Right hindlimb (tissue), 1 donor: ENCODE measurements around the gene FAM161A.
A peak's percentile ranks its signal among the peaks of the same experiment; 100 is the strongest.
"Not testable (repeated sequence)": the region's sequence is repeated elsewhere in the genome, so short reads cannot be mapped to it uniquely, and the experiment has no call there.

Experiments used
- DNase-seq: peaks from one replicate; pipeline ENCODE4 v3.0.0-alpha.2; 2018

FAM161A gene, protein sequence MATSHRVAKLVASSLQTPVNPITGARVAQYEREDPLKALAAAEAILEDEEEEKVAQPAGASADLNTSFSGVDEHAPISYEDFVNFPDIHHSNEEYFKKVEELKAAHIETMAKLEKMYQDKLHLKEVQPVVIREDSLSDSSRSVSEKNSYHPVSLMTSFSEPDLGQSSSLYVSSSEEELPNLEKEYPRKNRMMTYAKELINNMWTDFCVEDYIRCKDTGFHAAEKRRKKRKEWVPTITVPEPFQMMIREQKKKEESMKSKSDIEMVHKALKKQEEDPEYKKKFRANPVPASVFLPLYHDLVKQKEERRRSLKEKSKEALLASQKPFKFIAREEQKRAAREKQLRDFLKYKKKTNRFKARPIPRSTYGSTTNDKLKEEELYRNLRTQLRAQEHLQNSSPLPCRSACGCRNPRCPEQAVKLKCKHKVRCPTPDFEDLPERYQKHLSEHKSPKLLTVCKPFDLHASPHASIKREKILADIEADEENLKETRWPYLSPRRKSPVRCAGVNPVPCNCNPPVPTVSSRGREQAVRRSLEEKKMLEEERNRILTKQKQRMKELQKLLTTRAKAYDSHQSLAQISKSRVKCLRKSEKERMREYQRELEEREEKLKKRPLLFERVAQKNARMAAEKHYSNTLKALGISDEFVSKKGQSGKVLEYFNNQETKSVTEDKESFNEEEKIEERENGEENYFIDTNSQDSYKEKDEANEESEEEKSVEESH

GRCh38 chr2:61853847-61854563 lies at the start of gene FAM161A:
TSS of gene FAM161A (minus strand) at chr2:61854060. CDS start at chr2:61854041, 19 bp downstream.
- peak; percentile 94 for DNase-seq

DNA sequence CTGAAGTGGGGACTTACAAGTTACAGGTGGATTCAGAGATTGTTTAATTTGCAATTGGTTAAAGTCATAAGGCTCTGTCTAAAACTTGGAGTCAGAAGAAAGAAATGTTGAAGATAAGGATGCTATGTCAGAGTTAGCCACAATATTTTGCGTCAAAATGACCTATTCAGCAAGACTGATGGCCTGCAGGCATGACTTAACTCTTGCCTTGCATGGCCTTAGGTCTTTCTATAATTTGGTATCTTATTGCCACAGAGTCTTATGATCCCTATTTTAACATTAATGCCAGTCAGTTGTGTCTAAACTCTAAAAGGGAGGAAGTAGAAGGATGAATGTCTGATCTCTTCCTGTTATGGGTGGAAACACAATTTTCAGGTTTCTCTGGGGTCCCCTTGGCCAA lies 46.4 kb upstream of the FAM161A start:
- DNase-seq = no peak

DNA sequence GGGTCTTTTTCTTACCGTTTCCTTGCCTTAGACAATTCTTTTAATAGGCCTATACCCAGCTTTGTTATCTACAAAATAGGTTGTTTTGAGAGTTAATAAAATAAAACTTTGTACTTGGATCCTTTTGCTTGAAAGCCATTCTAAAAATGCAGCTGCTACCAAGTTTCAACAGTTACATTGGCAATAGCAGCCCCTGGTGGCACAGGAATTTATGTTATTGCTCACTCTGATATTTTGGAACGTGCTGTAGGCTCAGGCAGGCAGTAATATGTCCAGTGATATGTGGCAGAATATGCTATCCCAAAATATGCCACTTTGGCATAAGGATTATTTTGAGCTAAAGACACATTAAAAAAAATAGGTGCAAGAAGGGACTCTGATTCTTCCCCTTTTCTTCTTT lies 45.0 kb upstream of the FAM161A start:
- DNase-seq = no peak

- peak; percentile 92 for DNase-seq
Observed at GRCh38 chr2:61888267-61889055, 34.6 kb upstream of the FAM161A start, which contains the start of gene CCT4. TSS of gene CCT4 (minus strand) at chr2:61888656. CDS start at chr2:61888507, 149 bp downstream.

DNA sequence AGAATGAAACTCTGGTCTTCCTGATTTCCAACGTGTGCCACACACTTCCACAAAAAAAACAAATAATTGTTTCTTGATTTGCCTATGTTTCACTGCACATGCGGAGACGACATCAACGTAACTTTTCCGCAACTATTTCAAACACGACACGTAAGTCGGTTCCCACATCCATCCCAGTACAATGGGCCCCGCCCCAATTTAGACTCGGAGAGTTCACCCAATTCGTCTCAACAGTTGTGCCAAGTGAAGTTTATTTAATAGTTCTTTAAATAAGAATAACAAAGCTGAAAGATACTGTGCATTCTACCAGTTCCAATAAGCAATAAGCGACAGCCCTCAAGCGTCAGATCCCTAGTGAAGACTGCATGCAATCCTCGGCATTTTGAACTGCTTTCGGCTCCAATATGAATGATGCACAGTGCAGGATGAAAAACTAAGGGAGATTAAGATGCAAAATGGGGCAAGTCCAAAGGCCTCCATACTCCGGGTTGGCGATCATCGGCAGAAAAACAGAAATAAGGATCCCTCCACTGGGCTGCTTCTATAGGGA lies 33.9 kb upstream of the FAM161A start:
- peak; percentile 26 for DNase-seq

DNA sequence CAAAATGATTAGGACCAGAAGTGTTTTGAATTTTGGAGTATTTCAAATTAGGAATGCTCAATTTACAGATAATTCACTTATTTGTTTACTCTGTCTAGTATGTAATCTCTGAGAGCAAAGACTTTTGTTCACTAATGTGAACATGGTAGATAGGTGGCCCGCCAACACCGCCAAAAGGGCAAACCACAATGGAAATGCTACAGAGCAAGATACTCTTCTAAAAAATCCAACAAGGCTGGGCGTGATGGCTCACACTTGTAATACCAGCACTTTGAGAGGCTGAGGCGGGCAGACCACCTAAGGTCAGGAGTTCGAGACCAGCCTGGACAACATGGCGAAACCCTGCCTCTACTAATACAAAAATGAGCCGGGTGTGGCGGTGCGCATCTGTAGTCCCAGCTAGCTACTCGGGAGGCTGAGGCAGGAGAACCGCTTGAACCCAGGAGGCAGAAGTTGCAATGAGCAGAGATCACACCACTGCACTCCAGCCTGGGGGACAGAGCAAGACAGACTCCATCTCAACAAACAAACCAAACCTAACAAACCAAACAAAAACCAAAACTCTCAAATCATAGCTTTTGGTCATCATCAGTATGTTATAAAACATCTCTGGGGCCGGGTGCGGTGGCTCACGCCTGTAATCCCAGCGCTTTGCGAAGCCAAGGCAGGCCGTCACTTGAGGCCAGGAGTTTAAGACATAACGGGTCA lies 32.2 kb upstream of the FAM161A start:
- no peak for DNase-seq

- DNase-seq = no peak
Observed at GRCh38 chr2:61882850-61883249, 29.0 kb upstream of the FAM161A start.

DNA sequence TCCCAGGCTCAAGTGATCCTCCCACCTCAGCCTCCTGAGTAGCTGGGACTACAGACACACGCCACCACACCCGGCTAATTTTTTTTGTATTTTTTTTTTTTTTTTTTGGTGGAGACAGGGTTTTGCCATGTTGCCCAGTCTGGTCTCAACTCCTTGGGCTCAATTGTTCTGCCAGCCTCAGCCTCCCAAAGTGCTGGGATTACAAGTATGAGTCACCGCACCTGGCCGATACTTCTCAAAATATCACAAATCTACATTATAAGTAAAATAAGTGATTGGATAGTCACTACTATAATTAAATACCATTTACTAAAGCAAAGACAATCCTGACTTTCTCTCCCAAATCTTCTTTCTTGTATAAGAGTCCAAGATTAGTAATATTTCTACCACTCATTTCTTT lies 25.5 kb upstream of the FAM161A start:
- not testable (repeated sequence) for DNase-seq

- no peak for DNase-seq
Observed at GRCh38 chr2:61878761-61879160, 24.9 kb upstream of the FAM161A start.

- DNase-seq = no peak
Observed at GRCh38 chr2:61877571-61878245, 23.8 kb upstream of the FAM161A start.

DNA sequence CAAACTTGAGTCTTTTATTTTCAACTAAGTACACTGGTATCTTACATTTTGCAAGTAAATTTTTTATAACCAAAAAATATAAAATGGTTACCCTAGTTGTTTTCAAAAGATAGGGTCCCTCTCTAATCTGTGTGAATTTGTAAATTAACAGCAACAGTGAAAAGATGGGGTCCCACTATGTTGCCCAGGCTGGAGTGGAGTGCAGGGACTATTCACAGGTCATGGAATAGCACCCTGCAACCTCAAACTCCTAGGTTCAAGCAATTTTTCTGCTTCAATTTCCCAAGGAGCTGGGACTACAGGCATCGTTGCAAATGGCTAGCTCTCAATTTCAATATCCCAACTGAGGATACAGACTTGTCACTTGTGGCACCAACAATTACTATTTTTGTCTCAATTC lies 22.5 kb upstream of the FAM161A start:
- no peak for DNase-seq

GRCh38 chr2:61866482-61867089 lies 12.7 kb upstream of the FAM161A start:
- DNase-seq = not testable (repeated sequence)

- no peak for DNase-seq
Observed at GRCh38 chr2:61862085-61862484, 8.2 kb upstream of the FAM161A start.

DNA sequence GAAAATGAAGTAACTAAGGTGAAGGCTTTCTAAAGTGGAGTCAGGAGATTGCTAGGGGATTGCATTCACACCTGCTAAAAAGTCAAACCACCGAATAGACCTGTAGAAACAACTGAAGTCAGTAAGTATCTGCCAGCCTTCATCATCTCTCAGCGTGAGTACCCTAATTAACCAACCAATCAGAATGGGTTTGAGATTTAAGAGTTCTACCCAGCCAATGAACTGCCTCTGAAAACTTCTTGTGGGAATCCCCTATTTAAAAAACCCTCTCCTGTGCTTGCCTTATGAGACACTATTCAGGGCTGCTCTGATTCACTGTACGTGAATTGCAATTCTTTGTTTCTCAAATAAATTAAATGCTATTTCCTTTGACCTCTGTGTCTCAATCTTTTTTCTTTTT lies 3.4 kb upstream of the FAM161A start:
- DNase-seq = no peak

DNA sequence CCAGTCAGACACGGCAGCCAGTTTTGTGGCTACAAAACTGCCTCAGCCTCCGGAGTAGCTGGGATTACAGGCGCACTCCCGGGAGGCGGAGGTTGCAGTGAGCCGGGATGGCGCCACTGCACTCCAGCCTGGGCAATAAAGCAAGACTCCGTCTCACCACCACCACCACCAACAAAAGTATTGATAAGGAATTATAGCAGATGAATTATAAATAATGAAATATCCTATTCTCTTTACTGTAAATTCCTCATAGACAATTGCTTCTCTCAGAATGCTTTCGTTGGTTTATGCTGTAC lies 1.4 kb upstream of the FAM161A start:
- DNase-seq = no peak

GRCh38 chr2:61854564-61855317 lies 881 bp upstream of the FAM161A start:
- peak; percentile 92 for DNase-seq

- DNase-seq = no peak
Observed at GRCh38 chr2:61853086-61853846, 594 bp downstream of the FAM161A start.

GRCh38 chr2:61851270-61851669 lies 2.6 kb downstream of the FAM161A start:
- not testable (repeated sequence) for DNase-seq

DNA sequence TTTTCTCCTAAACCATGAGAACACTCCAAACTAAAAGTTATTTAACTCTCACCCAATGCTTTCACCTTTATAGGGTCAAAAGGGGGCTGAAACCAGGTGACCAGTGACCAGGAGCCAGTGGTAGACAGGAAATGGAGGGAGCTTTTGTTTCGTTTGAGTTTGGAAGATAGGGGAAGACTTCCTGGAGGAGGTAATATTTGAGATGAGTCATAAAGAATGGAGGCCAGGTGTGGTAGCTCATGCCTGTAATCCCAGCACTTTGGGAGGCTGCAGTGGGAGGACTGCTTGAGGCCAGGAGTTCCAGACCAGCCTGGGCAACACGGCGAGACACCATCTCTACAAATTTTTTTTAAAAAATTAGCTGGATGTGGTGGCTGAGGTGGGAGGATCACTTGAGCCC lies 8.5 kb downstream of the FAM161A start:
- DNase-seq = no peak
